Measurements from ENCODE around the gene PLEKHH3.
"Not testable (repeated sequence)": the region's sequence is repeated elsewhere in the genome, so short reads cannot be mapped to it uniquely, and the experiment has no call there.

PLEKHH3 gene

GRCh38 chr17:42639525-42640113, 37.2 kb downstream of the PLEKHH3 start:
- DNase-seq (ENCODE audit: low read depth) = no peak
- no peak overlapping the region for H3K4me3 ChIP-seq (ENCODE audit: control insufficient read depth, low read depth, low read length)
- no peak for TF ChIP-seq CTCF (conservative IDR thresholded peaks at IDR 0.05; ENCODE audit: control insufficient read depth, insufficient read depth, low read depth, low read length)

- no peak for DNase-seq (ENCODE audit: low read depth)
- no peak overlapping the region for H3K4me3 ChIP-seq (ENCODE audit: control insufficient read depth, low read depth, low read length)
- no peak for TF ChIP-seq CTCF (conservative IDR thresholded peaks at IDR 0.05; ENCODE audit: control insufficient read depth, insufficient read depth, low read depth, low read length)
These were observed 43.8 kb downstream of the PLEKHH3 start for GRCh38 chr17:42632949-42633444.

GRCh38 chr17:42629411-42630009, 47.3 kb downstream of the PLEKHH3 start:
- H3K4me3 ChIP-seq (ENCODE audit: control insufficient read depth, low read depth, low read length) = no peak overlapping the region
- no peak for TF ChIP-seq CTCF (conservative IDR thresholded peaks at IDR 0.05; ENCODE audit: control insufficient read depth, insufficient read depth, low read depth, low read length)
- no peak for DNase-seq (ENCODE audit: low read depth)

GRCh38 chr17:42627032-42627764, 49.6 kb downstream of the PLEKHH3 start:
- H3K4me3 ChIP-seq (ENCODE audit: control insufficient read depth, low read depth, low read length); DNase-seq (ENCODE audit: low read depth): not testable (repeated sequence)

GRCh38 chr17:42623732-42624596, 52.8 kb downstream of the PLEKHH3 start:
- H3K4me3 ChIP-seq (ENCODE audit: control insufficient read depth, low read depth, low read length) = no peak overlapping the region
- peak; percentile 4 for TF ChIP-seq CTCF (conservative IDR thresholded peaks at IDR 0.05; ENCODE audit: control insufficient read depth, insufficient read depth, low read depth, low read length)

GRCh38 chr17:42623271-42623670, 53.5 kb downstream of the PLEKHH3 start:
- no peak overlapping the region for H3K4me3 ChIP-seq (ENCODE audit: control insufficient read depth, low read depth, low read length)
- DNase-seq (ENCODE audit: low read depth) = no peak
- no peak for TF ChIP-seq CTCF (conservative IDR thresholded peaks at IDR 0.05; ENCODE audit: control insufficient read depth, insufficient read depth, low read depth, low read length)

More at GRCh38 chr17:42623732-42624596, 52.8 kb downstream of the PLEKHH3 start:
- DNase-seq (ENCODE audit: low read depth) = peak; percentile 51

GRCh38 chr17:42621987-42622386, 54.8 kb downstream of the PLEKHH3 start:
- not testable (repeated sequence) for DNase-seq (ENCODE audit: low read depth); H3K4me3 ChIP-seq (ENCODE audit: control insufficient read depth, low read depth, low read length)

All from fibroblast of mammary gland (primary cell).